Fibroblast of the aortic adventitia (primary cell): ENCODE results near the gene ARRB1. TPM values are rescaled to one million over a fixed set of nuclear protein-coding genes. Genes with fewer than 3 reads are reported as not detected.

Experiments used
- DNase-seq: peaks from one replicate; pipeline ENCODE4 v3.0.0-alpha.2; 2010; ENCODE audit warnings: low read depth
- H3K4me3 ChIP-seq: 2 replicates; pipeline ENCODE4 v1.5.1; 2011; ENCODE audit warnings: low read depth, mild to moderate bottlenecking, control low read depth, low read length, moderate library complexity
- CTCF ChIP-seq: IDR thresholded peaks from 2 replicates; pipeline ENCODE4 v1.5.1; 2011; ENCODE audit warnings: mild to moderate bottlenecking, low read length, control low read depth, inconsistent platforms; ENCODE audit not compliant: insufficient read depth
- total RNA-seq: library from RNA; depleted of rRNA; stranded (reverse); fragments of >200 nt; gene quantifications from 2 replicates; pipeline ENCODE4 v1.2.3, GENCODE V29; 2012; ENCODE audit warnings: low replicate concordance

The ARRB1 gene
- total RNA-seq, 1 donor = 36.3 TPM

GRCh38 chr11:75319035-75319877 is 32.2 kb downstream of the ARRB1 start:
- H3K4me3 ChIP-seq = no peak overlapping the region
- DNase-seq = peak; percentile 45
- no peak for TF ChIP-seq CTCF

- DNase-seq = no peak
- no peak for TF ChIP-seq CTCF
- no peak overlapping the region for H3K4me3 ChIP-seq
Observed at GRCh38 chr11:75317446-75318122, 33.9 kb downstream of the ARRB1 start.

- DNase-seq = no peak
- no peak for TF ChIP-seq CTCF
- H3K4me3 ChIP-seq = no peak overlapping the region
Observed at GRCh38 chr11:75315439-75315805, 36.0 kb downstream of the ARRB1 start.

- TF ChIP-seq CTCF = no peak
- no peak overlapping the region for H3K4me3 ChIP-seq
- no peak for DNase-seq
Observed at GRCh38 chr11:75314771-75315438, 36.6 kb downstream of the ARRB1 start.

GRCh38 chr11:75313513-75314272 is 37.8 kb downstream of the ARRB1 start:
- peak; percentile 83 for DNase-seq
- no peak for TF ChIP-seq CTCF
- no peak overlapping the region for H3K4me3 ChIP-seq

GRCh38 chr11:75312346-75312745 is 39.1 kb downstream of the ARRB1 start:
- no peak for DNase-seq
- no peak for TF ChIP-seq CTCF
- H3K4me3 ChIP-seq = peak overlapping the region; percentile 31
